Measurements from ENCODE around the gene RUSC1. TPM values are rescaled to one million over a fixed set of nuclear protein-coding genes. Genes with fewer than 3 reads are reported as not detected.

The RUSC1 gene
- total RNA-seq, 1 experiment from 2014 or later, result 66.9 TPM

GRCh38 chr1:155273343-155274245, 47.1 kb upstream of the RUSC1 start, which contains the start of gene CLK2:
CLK2 (minus strand) TSS chr1:155273504; CDS start chr1:155270977, 2,527 bp downstream.
- Histone ChIP-seq H3K14ac (ENCODE audit: insufficient read depth, low read length) (peak within 1 kb of the TSS; percentile 74; the same call in 1 of the 2 replicates), H4K5ac (ENCODE audit: insufficient read length, low read depth, low read length) (no peak within 1 kb of the TSS), H3K79me1 (ENCODE audit: insufficient read depth, low read depth, low read length, poor library complexity, severe bottlenecking) (peaks cover 4% of the 10 kb centered on the region), H2AFZ (ENCODE audit: low read length) (peak within 1 kb of the TSS; percentile 46), H3T11ph (ENCODE audit: low read length) (no peak within 1 kb of the TSS), H2BK15ac (ENCODE audit: low read depth, low read length) (no peak within 1 kb of the TSS), H4K8ac (replicated peaks; ENCODE audit: insufficient read length, low read depth, low read length) (no peak within 1 kb of the TSS), H3K4ac (ENCODE audit: low read depth, low read length) (no peak within 1 kb of the TSS), H2BK5ac (ENCODE audit: insufficient read length, low read length) (no peak within 1 kb of the TSS), H3K9ac (ENCODE audit: extremely low read depth, insufficient read length, low read length) (peak within 1 kb of the TSS; percentile 79), H2BK20ac (ENCODE audit: low read depth, low read length, poor library complexity, severe bottlenecking) (no peak within 1 kb of the TSS), H3K9me3 (ENCODE audit: control insufficient read depth, low read depth, low read length) (no peaks in the 10 kb centered on the region), H3K79me2 (ENCODE audit: insufficient read depth, low read length) (peaks cover 11% of the 10 kb centered on the region), H4K91ac (ENCODE audit: insufficient read length, low read depth, low read length) (no peak within 1 kb of the TSS), H2BK12ac (ENCODE audit: insufficient read length, low read depth, low read length) (no peak within 1 kb of the TSS), H3K27me3 (ENCODE audit: insufficient read depth, low read length) (no peaks in the 10 kb centered on the region), H4K20me1 (ENCODE audit: control insufficient read depth, insufficient read depth, insufficient read length) (no peaks in the 10 kb centered on the region), H3K56ac (ENCODE audit: insufficient read length, low read depth, low read length) (no peak within 1 kb of the TSS), H2BK120ac (ENCODE audit: low read depth, low read length, poor library complexity, severe bottlenecking) (no peak within 1 kb of the TSS), H3K27ac (ENCODE audit: insufficient read length, low read depth, low read length) (peak within 1 kb of the TSS; percentile 29), H3K4me1 (ENCODE audit: insufficient read depth, low read length) (peaks cover 6% of the 10 kb centered on the region), H3K23ac (ENCODE audit: insufficient read length, low read depth, low read length) (no peak within 1 kb of the TSS), H3K18ac (ENCODE audit: insufficient read length, low read depth, low read length) (peak within 1 kb of the TSS; percentile 85), H3K4me2 (ENCODE audit: insufficient read depth, insufficient read length, low read length) (peak within 1 kb of the TSS; percentile 85), H3K23me2 (ENCODE audit: insufficient read length, low read depth, low read length, poor library complexity, severe bottlenecking) (peaks cover 17% of the 10 kb centered on the region), H2AK5ac (ENCODE audit: insufficient read length, low read length) (no peak within 1 kb of the TSS)
- no peak for TF ChIP-seq CTCF (conservative IDR thresholded peaks at IDR 0.05)
- H3K27ac Mint-ChIP-seq, result peak within 1 kb of the TSS; percentile 96 to 98 (median 96)
- no CpG with 5 or more reads among the region's 61 CpGs for WGBS (ENCODE audit: extremely low coverage, insufficient read length, low lambda C conversion rate)
- peaks cover 31 to 43% (median 38%) of the 10 kb centered on the region in 3 experiments; a peak in 6 of 7 replicates for H3K36me3 Mint-ChIP-seq (ENCODE audit: insufficient read depth in 1 of 3, low read depth in 3 of 3)
- 0 out of 5 replicates have a peak, but pooled peaks cover 0 to 3% of the 10 kb centered on the region in 2 experiments for H3K9me3 Mint-ChIP-seq
- peaks cover 19 to 31% of the 10 kb centered on the region in 2 experiments for H3K4me1 Mint-ChIP-seq
- peak within 1 kb of the TSS; percentile 89 to 96 for H3K4me3 Mint-ChIP-seq
- peak; percentile 98 for DNase-seq
- peaks cover 4% of the 10 kb centered on the region; the same call in 1 of the 2 replicates for H3K27me3 Mint-ChIP-seq (ENCODE audit: low read depth)
